Activated CD8-positive, alpha-beta T cell treated with anti-CD3 and anti-CD28 coated beads for 36 hours (primary cell): ENCODE measurements around the gene LTBP4. TPM values are rescaled to one million over a fixed set of nuclear protein-coding genes. Genes with fewer than 3 reads are reported as not detected.

Experiments used
- ATAC-seq: fragments of 200-7000 bp; cut with Tn5 transposase; one replicate; pipeline ENCODE4 v1.10.0; 2021; ENCODE audit warnings: mild to moderate bottlenecking, moderate library complexity
- CTCF ChIA-PET: fragments of 350-600 bp; sonication (Branson Sonifier 250); formaldehyde crosslinking; loops from one replicate; lab custom pipeline; 2021; ENCODE audit warnings: antibody characterized with exemption; lab: Charles Lee
- POLR2A ChIA-PET: fragments of 350-600 bp; sonication (Branson Sonifier 250); formaldehyde crosslinking; loops from one replicate; lab custom pipeline; 2021; ENCODE audit warnings: antibody characterized with exemption; lab: Charles Lee
- DNase-seq: peaks from one replicate; pipeline ENCODE4 v3.0.0-alpha.2; 2020
- H3K27ac Mint-ChIP-seq: one replicate; pipeline ENCODE4 v1.8.0; 2021; ENCODE audit warnings: mild to moderate bottlenecking, mixed read lengths
- H3K27me3 Mint-ChIP-seq: one replicate; pipeline ENCODE4 v1.8.0; 2021; ENCODE audit warnings: mixed read lengths
- H3K36me3 Mint-ChIP-seq: one replicate; pipeline ENCODE4 v1.8.0; 2021; ENCODE audit warnings: low read depth, mixed read lengths
- H3K4me1 Mint-ChIP-seq: one replicate; pipeline ENCODE4 v1.8.0; 2021; ENCODE audit warnings: low read depth, mixed read lengths
- H3K4me3 Mint-ChIP-seq: one replicate; pipeline ENCODE4 v1.8.0; 2021; ENCODE audit warnings: mild to moderate bottlenecking, moderate library complexity, mixed read lengths
- H3K9me3 Mint-ChIP-seq: one replicate; pipeline ENCODE4 v1.8.0; 2021; ENCODE audit warnings: mixed read lengths
- CTCF ChIP-seq: fragments of 200-600 bp; IDR thresholded peaks from one replicate; pipeline ENCODE4 v1.8.0; 2022; ENCODE audit warnings: antibody characterized with exemption, mild to moderate bottlenecking
- intact Hi-C: fragments of 100-400 bp; cut with micrococcal nuclease; formaldehyde crosslinking; loops from one replicate; pipeline ENCODE4 v1.10.0; 2022
- total RNA-seq, 2 experiments: library from RNA; stranded (reverse); gene quantifications; one replicate each; pipeline ENCODE4 v1.2.3, GENCODE V29; 2021

The LTBP4 gene
- total RNA-seq, 2 experiments from 2014 or later = 117 to 121 TPM

- CTCF ChIA-PET = interaction anchor here (1.1 to 1.7 kb wide), 3 partner anchors 12 to 49 kb away, joined by 4 to 5 read pairs (median 5); no protein-coding TSS in a partner anchor
- peak overlapping the region; percentile 39 for H3K27ac Mint-ChIP-seq
Observed at GRCh38 chr19:40585982-40586422, 15.2 kb upstream of the LTBP4 start.

GRCh38 chr19:40586611-40587010 lies 14.6 kb upstream of the LTBP4 start:
- H3K27ac Mint-ChIP-seq = peak overlapping the region; percentile 40
- ChIA-PET CTCF (interaction anchor here (1.1 to 1.7 kb wide), 3 partner anchors 12 to 48 kb away, joined by 4 to 5 read pairs (median 5); no protein-coding TSS in a partner anchor), POLR2A (interaction anchor here (1.4 kb wide), 1 partner anchor 11 kb away, joined by 5 read pairs; no protein-coding TSS in a partner anchor)
- H3K4me1 Mint-ChIP-seq = peaks cover 6% of the 10 kb centered on the region
- no peaks in the 10 kb centered on the region for H3K9me3 Mint-ChIP-seq
- intact Hi-C loops = no loop called here
- H3K36me3 Mint-ChIP-seq = peaks cover 21% of the 10 kb centered on the region
- H3K4me3 Mint-ChIP-seq = no peak overlapping the region
- H3K27me3 Mint-ChIP-seq = no peaks in the 10 kb centered on the region
- no peak for TF ChIP-seq CTCF
- ATAC-seq (no peak), DNase-seq (no peak)

More at GRCh38 chr19:40585982-40586422, 15.2 kb upstream of the LTBP4 start:
- Mint-ChIP-seq H3K4me1 (peaks cover 6% of the 10 kb centered on the region), H3K36me3 (peaks cover 25% of the 10 kb centered on the region), H3K4me3 (no peak overlapping the region), H3K9me3 (no peaks in the 10 kb centered on the region), H3K27me3 (no peaks in the 10 kb centered on the region)
- TF ChIP-seq CTCF = no peak
- intact Hi-C loops = no loop called here
- ATAC-seq (no peak), DNase-seq (no peak)
- POLR2A ChIA-PET = interaction anchor here (0.6 to 1.4 kb wide), 2 partner anchors 11 to 34 kb away, joined by 3 to 5 read pairs; no protein-coding TSS in a partner anchor

- DNase-seq (no peak), ATAC-seq (no peak)
- no peak for TF ChIP-seq CTCF
- Mint-ChIP-seq H3K4me1 (peaks cover 6% of the 10 kb centered on the region), H3K27me3 (no peaks in the 10 kb centered on the region), H3K4me3 (no peak overlapping the region), H3K36me3 (peaks cover 14% of the 10 kb centered on the region), H3K9me3 (no peaks in the 10 kb centered on the region), H3K27ac (no peak overlapping the region)
- CTCF ChIA-PET = no interaction called here
- POLR2A ChIA-PET = no interaction called here
- intact Hi-C loops = no loop called here
Observed at GRCh38 chr19:40588110-40588854, 12.9 kb upstream of the LTBP4 start.

- Mint-ChIP-seq H3K4me1 (peaks cover 6% of the 10 kb centered on the region), H3K27ac (no peak overlapping the region), H3K9me3 (no peaks in the 10 kb centered on the region), H3K4me3 (no peak overlapping the region), H3K36me3 (peaks cover 8% of the 10 kb centered on the region), H3K27me3 (no peaks in the 10 kb centered on the region)
- no peak for ATAC-seq
- intact Hi-C loops = no loop called here
- no peak for DNase-seq
- CTCF ChIA-PET = no interaction called here
- POLR2A ChIA-PET = no interaction called here
- TF ChIP-seq CTCF = no peak
Observed at GRCh38 chr19:40588926-40589569, 12.1 kb upstream of the LTBP4 start.
